HG03159 (cell line): ENCODE results near the gene KSR1.

Experiments
- ATAC-seq: cut with Tn5 transposase; IDR thresholded peaks from one replicate; pipeline ENCODE4 v1.9.1; 2021; ENCODE audit warnings: mild to moderate bottlenecking, moderate library complexity; ENCODE audit not compliant: unreplicated experiment

The KSR1 gene

DNA sequence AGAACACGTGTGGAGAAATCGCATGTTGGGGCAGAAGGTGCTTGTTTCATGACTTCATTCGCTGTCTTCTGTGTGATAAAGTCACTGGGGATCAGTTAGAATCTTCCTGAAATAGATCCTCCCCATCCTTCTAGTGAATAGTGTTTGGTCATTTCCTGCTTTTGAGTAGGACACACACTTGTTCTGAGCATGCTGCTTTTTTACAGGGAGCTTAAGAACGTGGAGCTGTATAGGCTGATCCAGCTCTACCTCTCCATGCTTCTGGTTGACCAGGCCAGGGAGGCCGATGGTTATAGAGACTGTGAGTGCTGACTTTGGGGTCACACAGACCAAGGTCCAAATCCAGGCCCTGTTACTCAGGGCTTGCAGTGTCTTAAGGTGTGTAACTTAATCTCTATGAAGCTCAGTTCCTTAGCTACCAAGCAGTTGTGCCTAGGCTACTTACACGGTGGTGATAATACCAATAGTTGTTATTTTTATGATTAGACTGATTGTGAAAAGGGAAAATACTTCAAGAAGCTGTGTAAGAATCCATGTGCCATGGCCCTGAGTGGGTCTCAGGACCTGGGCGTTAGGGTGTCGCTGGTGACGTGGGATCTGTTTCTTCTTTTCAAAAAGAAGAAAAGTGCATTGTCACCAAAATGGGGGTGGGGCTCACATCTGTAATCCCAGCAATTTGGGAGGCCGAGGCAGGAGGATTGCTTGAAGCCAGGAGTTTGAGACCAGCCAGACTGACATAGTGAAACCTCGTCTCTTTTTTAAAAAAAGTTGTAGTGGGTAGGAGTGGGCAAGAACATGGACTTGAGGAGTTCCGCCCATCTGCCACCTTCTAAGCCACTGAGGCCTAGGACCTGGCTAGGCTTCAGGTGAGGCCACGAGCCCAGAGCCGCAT, 110.7 kb downstream of the KSR1 start:
- no peak for ATAC-seq

DNA sequence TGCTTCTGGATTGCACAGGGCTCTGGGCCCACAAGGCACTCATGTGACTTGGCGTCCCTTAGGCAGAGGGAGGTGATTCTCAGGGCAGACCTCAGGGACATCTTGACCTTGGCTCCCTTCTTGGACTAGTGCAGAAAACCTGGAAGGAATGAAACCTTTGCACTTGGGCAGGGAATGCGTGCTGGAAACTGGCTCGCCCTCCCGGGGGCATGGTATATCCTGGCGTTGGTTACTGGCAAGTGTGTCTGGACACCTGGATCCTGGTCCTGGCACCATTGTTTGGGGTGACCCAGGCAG, 111.3 kb downstream of the KSR1 start:
- ATAC-seq: no peak

DNA sequence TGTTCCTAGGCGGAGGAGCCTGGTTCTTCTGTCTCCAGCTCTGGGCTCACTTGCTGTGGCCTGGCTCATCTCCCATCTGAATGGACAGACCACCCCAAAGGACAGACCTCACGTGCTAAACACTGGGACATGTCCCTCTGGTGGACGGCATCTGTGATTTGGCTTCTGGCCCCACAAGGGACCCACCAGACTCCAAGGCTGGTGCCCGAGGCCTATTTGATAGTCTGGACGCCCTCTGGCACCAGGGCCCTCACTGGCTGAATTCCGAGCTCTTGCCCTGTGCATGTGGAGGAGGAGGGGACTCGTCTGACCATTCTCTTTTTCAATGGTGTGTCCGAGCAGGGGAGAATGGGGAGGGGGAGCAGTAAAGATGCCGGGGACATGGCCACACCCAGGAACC, 112.0 kb downstream of the KSR1 start:
- no peak for ATAC-seq

DNA sequence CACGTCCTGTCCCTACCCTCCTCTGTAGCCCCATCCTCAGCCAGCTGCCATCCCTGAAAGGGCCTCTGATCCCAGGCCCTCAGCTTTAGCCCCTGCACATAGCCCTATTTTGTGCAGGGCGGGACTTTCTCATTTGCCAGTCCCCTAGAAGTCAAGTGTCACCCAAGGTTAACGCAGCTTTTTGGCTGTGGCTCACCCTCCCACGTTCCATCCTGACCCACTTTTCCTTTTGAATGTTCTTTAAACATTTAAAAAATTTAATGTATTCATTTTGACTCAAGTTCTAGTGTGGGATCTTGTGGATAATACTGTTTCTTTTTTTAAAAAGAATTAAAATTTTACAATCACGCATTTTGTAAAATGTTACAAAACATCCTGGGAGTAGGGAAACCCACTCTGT, 112.6 kb downstream of the KSR1 start:
- no peak for ATAC-seq

DNA sequence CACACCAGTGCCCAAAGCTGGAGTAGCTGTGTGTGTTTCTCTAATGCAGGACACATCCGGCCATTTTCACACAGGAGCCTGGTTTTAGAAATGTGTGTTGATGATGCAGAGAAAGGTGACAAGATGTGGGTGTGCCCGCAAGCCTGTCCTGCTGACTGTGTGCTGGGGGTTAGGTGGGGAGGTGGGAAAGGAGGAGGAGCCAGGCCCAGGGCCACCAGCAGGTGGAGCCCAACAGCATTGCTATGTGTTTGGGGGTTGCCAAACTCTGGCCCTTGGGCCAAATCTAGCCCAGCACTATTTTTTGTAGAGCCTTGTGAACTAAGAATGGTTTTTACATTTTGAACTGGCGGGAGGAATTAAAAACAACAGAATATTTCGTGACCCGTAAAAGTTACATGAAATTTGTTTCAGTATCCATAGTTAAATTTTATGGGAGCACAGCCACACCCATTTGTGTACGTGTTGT, 113.0 kb downstream of the KSR1 start:
- no peak for ATAC-seq

DNA sequence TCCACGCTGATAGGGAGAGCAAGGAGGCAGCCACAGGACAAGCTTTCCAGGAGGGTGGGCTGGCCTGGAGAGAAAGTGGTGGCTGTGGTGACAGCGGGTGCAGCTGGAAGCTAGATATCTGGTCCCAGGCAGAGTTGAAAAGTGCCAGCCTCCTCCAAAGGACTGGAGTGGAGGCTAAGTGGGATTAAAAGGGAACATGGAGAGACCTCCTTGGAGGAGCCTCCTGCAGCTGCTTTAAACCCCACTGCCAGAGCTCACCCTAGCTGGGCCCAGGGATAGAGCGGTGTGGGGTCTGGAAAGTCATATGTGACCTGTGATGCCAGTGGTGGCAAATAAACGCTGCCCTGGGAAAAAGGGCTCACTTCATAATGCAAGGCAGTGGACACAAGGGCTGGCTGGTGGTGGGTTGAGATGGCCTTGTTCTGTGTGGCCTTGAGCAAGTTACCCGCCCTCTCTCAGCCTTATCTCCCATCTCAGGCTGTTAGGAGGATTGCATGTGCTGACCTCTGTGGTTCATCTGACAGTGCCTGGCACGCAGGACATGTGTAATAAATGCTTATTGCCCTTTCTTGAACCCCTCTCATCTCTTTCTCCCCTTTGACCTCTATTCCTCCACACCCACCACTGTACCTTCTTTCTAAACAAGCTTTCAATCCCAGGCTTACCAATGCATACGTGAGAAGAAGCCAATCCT, 113.8 kb downstream of the KSR1 start:
- no peak for ATAC-seq

DNA sequence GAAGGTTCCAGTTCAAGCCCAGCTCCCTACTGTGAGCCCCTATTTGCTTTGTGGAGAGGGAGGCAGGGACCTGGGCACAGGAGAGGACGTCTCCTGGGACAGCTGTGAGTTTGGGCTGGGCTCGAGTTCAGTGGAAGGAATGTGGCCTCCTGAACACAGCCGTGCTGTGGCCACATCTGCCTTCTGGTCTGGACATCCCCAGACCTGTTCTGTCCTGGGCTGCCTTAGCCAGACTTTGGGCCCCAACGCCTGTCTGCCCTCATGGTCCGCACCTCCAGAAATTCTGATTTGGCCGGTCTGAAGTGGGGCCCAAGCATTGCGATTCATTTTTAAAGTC, 114.3 kb downstream of the KSR1 start:
- no peak for ATAC-seq

DNA sequence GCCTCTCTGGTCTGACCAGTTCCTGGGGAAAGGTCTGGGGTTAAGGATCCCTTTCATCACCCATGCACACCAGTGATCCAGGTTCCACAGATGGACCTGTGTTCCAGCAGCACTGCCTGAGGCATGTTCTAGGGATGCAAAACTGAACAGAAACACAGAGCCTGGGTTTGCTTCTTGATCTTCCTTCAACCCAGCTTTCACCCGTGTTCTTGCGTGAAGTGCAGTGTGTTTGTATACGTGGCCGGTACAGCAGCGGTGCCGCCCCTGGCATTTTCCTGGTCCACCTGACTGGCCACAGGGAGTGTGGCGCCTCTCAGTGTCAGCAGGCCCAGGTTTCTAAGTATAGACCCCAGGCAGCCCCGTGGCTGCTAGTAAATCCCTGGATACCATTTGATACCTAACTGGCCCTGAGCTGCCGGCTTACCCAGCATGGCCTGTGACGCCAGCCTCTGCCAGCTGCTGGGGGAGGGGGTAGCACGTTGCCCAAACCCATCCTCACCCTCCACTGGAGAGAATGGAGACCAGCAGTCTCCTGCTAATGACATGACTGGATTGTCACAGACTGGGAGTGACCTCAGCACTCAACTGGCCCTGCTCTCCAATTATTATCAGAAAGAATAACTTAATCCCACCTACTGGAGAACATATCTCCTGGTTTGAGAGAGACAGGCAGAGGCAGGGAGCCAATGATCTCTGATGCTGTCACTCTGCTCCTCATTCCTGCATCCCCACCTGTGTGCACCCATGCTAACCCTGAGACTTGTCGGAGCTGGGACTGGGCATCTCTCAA, 115.5 kb downstream of the KSR1 start:
- ATAC-seq: no peak

DNA sequence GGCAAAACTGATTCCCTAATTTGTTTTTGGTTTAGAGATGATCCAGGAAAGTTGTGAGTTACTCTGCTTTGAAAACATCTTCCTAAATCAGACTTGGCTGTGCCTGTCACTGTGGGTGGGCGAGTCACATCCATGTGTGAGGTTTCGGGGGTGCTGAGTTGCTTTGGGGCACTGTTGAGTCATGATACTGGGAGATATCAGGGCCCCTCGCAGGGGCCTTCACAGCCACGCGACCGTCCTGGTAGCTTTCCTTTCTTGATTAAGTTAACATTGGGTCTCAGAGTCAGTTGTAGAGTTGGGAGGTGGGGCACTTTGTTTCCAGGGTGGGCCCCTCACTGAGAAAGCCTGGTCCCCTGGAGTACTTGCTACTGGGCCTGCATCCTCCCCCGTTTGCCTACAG, 116.4 kb downstream of the KSR1 start:
- no peak for ATAC-seq

DNA sequence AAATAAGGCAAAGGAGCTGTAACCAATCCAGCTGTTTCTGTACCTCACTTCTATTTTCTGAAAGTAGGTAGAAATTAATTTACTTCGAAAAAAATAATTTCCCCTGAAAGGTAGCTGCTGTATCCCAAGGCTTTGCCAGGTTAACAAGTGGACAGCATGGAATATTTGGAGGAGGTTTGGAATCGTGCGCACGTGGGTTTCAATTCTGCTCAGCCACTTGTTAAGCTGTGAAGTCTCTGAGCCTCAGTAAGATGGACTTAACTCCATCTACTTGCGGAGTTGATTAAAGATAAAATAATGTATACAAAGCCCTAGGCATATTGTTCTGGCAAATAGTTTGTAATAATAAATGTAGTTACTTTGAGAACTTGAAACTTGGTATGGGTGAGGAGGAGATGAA, 117.3 kb downstream of the KSR1 start:
- no peak for ATAC-seq

DNA sequence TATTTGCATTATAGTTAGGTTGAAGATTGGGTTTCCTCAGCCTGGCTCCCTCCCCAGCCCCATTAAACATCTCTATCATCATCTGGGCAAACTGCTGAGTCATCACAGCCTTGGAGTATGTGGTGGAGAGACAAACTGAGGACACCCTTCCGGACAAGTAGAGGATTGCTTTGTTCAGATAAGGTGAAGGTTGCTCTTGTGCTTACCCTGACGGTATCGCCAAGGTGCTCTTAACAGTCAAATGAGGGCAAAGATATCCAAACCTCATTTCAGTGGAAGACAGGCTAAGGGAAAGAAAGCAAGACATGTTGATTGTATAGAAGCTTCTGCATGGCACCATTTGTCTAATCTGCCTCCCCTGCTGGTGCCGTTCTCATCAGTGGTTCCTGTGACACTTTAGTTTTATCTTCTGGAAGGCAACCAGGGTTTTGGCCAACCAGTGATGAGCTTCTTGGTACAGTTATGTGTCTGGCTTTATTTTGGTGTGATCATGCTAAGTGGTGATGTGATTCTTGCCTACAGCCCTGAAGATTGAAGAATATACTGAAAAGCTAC, 117.8 kb downstream of the KSR1 start:
- no peak for ATAC-seq

DNA sequence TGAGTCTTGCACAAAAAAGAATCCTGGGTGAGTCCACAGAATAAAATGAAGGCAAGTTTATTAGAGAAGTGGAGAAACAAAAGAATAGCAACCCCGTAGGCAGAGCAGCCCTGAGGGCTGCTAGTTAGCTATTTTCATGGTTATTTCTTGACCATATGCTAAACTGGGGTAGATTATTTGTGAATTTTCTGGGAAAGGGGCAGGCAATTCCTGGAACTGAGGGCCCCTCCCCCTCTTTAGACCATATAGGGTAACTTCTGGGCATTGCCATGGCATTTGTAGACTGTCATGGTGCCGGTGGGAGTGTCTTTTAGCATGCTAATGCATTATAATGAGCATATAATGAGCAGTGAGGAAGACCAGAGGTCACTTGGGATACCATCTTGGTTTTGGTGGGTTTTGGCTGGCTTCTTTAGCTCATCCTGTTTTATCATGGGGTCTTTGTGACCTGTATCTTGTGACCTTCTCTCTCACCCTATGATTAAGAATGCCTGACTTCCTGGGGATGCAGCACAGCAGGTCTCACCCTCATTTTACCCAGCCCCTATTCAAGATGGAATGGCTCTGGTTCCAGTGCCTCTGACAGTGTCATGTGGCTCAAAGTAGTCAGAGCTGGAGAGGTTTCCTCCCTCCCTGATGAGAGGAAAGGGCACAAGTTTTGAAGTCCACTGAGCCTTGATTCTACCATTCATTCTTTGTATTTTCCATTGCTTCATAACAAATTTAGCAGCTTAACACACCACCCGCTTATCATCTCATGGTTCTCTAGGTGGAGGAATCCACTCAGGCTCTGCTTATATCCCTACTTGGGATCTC, 119.1 kb downstream of the KSR1 start:
- no peak for ATAC-seq

DNA sequence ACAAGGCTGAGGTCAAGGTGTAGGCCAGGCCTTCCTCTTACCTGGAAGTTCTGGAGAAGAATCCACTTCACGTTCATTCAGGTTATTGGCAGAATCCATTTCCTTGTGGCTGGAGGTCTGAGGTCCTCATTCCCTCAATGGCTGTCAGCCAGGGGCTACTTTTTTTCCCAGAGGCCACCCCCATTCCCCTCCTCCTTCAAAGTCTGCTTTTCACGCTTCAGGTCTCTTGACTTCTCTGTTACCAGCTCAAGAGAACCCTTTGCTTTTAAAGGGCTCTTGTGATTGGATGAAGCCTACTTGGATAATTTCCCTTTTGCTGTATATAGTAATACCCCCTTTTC, 119.6 kb downstream of the KSR1 start:
- no peak for ATAC-seq

DNA sequence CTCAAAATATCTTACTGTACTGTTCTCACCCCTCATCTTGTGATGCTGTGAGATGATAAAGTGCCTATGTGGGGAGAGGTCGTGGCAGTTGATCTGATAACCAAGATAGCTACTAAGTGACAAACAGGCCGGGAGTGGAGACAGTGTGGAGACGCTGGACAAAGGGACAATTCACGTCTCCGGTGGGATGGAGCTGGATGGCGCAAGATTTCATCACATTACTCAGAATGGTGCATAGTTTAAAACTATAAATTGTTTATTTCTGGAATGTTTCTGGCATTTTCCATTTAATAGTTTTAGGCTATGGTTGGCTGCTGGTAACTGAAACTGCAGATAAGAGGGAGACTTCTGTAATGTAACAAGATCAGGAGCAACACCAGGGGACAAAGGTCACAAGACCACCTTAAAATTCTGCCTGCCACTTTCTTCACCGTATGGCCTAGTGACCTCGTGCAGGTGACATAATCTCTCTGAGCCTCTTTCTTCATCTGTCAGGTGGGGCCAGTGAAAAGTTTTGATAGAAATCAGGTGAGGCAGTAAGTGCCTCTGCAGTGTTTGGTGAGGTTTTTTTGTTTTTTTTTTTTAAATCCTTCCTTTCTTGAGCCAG, 120.3 kb downstream of the KSR1 start:
- no peak for ATAC-seq

DNA sequence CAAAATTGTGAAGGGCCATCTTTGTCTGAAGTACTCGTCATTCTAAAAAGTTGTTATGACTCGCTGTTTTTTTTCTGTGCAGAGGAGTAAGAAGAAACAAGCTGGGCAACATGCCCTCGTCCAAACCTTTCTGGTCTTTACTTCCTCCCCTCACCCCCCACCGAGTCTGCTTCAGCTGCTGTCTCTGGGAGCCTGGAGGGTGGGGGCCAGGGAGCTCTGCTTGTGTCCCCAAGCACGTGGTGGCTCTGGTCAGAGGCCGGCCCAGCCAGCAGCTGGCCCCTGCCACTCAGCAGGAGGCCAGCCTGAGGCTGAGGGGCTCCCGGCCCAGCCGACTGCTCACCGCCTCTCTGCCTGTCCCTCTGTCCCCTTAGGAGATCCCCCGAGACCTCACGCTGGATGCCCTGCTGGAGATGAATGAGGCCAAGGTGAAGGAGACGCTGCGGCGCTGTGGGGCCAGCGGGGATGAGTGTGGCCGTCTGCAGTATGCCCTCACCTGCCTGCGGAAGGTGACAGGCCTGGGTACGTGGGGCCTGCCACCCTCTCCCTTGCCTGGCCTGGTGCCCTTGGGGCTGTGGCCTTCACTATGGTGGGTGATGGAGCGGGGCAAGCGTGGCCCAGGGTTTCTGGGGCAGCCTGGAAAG, 121.0 kb downstream of the KSR1 start:
- no peak for ATAC-seq

DNA sequence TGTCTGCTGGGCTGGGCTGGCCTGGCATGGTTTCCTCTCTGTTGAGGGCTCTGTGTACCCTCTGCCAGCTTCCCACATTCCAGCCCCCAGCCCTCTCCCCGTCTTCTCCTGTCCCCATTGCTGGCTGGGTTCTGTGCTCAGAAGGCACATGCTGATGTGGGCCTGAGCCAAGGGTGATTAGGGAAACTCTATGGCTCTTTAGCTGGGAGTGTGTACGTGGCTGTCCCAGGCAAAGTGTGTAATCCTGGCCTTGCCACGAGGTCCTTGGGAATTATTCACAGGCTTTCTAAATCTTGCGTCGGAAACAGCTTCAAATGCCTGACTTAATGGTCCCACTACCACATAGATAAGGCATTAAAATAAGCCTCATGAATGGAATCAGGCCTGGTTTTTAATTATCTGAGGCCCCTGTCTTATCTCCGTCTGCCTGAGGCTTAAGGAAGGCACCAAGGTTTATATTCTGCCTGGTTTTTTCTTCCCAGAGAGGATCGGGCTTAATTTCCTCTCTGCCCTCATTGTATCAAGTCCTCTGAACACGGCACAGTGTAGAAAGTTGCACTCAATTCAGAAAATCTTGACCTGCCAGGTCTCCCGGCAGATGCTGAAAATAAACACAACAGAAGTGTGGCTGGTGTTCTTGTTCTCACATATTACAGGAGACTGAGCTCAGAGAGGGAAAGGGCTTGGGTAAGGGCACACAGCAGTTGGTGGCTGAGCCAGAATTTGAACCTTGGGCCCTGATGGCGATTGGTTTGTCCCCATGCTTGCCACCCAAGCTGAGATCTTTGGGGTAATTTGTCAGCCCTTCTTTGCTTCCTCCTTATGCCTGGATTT, 121.9 kb downstream of the KSR1 start:
- ATAC-seq: no peak

DNA sequence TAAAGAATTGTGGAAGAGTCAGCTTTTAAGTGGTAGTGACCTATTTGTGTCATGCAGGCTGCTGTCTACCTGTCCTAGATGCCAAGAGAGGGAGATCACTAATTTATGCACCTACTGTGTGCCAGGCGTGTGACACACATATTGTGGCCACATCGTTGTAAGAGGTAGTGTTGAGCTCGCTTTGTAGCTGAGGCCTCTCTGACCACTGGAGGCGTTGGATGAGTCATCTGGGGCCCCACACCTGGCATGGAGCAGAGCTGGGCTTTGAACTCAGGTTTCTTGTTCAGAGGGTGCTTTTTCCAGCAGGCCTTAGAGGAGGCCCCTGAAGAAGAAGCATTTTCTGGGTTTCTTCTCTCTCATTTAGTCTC, 122.5 kb downstream of the KSR1 start:
- peak; percentile 76 for ATAC-seq

DNA sequence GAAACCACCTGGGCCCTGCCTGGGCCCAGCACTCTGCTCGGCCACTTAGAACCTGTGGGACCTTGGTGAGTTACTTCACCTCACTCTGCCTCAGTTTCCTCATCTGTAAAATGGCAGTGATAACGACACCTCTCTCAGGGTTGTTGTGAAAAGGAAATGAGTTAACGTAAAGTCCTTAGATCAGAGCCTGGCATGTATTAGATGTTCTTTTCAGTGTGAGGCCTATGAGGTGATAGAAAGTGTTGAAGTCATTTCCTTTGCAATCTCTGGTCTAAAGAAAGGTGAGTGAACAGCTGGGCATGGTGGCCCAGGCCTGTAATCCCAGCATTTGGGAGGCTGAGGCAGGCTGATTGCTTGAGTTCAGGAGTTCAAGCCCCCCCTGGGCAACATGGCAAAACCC, 123.1 kb downstream of the KSR1 start:
- no peak for ATAC-seq

DNA sequence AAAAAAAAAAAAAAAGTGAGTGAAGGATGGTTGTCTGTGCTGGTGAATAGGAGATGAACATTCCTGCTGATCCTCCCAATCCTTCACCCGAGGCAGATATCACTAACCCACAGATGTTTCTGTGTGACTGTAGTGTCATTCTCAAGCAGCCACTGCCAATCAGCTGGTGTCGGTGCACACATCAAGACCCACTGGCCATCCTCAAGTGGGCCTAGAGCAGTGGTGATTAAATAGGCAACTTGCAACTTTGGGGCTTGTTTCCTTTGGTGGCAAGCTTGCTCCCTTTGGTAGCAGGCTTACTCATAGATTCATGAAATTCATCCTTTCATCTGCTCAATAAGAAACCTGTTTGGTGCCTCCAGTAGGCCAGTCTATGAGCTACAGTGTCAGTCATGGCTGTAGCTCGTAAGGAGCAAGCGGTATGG, 123.7 kb downstream of the KSR1 start:
- ATAC-seq: no peak
